ENCODE data around the gene MICAL2.

The MICAL2 gene

GRCh38 chr11:12077535-12078280, 32.7 kb upstream of the MICAL2 start:
- DNase-seq (ENCODE audit: low spot score): no peak

DNA sequence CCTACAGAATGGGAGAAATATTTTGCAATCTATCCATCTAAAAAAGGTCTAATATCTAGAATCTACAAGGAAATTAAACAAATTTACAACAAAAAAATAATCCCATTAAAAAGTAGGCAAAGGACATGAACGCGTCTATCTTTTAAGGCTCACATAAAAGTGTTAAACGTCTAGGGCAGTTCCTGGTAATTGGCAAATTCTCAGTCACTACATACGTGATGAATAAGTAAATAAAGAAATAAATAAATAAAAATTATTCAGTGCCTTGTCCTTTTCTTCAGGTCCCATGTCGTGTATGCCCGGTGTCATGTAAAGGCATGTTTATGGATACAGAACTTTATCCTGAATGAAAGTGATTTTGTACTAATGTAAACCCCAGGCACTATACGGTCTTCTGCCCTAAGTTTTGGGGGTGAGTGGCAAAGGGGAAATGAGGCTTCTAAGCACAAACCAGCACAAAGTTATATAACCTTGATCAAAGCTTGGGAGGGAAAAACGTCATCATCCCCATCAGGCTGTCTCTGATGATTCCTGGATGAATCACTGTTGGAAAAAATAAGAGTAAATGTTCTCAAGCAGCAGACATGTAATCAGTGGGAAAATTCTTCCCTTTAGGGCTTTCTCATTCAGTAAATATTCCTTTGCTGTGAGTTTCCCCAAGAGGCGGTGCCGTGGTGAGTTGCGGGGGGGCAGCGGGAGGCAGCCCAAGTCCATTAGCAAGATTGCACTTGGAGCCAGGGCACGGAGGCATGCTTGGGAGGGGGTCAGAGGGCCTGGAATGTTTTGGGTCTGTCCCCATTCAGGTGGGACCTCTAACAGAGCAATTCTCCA, 30.4 kb upstream of the MICAL2 start:
- DNase-seq (ENCODE audit: low spot score): peak; percentile 70

- no peak for DNase-seq (ENCODE audit: low spot score)
These were observed 27.0 kb upstream of the MICAL2 start for GRCh38 chr11:12083380-12083779.

DNA sequence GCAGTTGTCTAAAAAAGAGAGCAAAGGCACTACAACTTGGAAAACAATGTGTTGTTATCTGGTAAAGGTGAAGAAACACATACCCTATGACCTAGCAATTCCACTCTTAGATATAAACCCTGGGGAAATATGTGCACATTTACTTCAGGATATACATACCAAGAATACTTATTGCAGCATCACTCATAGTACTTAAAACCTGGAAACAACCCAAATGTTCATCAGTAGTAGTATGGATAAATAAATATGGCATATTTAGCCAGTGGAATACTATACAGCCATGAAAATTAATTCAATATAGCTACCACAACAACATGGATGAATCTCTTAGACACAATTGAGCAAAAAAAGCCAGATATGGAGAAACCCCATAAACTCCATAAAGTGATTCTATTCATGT, 26.1 kb upstream of the MICAL2 start:
- no peak for DNase-seq (ENCODE audit: low spot score)

- no peak for DNase-seq (ENCODE audit: low spot score)
These were observed 24.8 kb upstream of the MICAL2 start for GRCh38 chr11:12085371-12086251.

DNA sequence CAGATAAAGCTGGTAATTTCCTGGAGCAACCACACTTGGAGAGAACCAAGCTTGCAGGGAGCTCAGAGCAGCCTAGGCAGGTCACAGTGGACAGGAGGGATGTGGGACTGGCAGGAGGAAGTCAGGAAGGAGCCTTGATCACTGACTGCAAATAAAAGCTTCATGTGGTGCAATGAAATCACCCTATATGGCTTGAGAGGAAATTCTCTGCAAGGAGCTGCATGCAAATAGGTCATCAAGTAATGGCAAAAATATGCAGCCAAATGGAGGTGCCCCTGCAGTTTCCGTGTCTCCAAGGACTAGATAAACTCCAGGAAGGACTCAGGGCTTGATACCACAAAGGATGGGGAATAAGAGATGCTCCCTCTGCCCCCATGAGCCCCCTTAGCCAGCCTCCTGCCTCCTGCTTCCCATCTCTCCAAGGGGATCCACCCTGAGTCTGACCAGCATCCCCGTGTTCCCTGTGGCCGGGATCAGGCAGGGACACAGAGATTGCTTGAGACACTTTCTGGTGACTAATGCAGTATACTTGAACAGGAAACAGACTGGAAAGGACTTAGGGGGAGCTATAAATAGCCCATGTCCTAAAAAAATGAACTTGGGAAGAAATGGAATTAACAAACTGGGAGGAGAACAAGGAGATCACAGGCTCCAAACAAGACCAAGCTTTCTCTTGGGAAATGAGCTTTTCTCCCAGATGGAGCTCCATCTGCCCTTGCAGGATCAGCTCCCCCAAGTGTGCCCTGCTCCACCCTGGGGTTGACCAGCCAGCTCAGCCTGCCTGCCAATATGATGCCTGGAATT, 23.9 kb upstream of the MICAL2 start:
- DNase-seq (ENCODE audit: low spot score): peak; percentile 67

DNA sequence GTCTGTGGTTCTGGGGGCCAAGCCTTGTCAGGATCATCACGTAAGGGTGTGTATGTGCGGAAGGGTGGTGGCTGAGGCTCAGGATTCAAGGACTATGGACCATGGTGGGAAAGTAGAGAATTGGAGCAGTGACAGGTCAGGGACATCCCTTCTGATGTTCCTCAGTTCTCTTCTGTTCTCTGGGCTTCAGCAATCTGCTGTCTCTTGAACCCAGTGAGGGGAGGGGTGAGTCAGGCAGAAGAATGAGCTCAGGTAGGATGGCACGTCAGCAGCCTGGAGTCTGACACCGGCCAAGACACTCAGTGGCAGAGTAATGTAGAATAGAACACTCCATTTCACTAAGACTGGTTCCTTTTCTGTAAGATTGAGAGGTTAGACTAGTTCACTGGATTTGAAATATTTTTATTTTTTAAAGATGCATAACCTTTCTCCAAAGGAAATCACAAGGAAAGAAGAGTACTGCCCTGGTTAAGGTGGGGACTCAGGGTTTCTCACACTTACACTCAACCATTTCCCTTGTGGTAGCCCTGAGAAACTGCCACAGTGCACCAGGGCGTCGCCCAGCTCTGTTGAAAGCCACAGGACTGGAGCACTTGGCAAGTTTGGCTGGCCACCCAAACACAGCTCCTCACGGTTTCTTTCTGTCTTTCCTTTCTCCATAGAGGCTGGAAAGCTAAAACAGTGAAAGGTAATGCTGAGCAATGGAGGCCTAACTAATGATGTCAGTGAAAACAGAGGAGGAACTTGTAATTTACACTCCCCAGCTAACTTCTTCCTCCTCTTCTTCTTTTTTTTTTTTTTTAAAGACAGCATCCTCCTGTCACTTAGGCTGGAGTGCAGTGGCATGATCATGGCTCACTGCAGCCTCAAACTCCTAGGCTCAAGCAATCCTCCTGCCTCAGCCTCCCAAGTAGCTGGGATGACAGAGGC, 23.1 kb upstream of the MICAL2 start:
- DNase-seq (ENCODE audit: low spot score): no peak

DNA sequence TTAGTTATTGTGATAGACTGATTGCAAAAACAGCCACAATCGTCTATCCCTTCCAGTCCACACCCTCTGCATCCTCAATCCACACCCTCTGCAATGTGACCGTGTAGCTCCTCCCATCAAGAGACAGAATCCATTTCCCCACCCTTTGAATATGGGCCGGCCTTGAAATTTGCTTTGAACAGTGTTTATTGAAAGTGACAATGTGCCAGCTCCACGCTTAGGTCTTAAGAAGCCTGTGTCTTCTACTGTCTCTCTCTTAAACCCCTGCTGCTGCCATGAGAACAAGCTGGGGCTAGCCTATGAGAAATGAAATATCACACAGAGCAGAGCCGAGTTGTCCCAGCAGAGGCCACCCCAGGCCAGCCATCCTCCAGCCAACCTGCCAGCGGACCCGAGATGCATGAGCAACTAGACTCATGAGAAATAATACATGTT, 22.3 kb upstream of the MICAL2 start:
- DNase-seq (ENCODE audit: low spot score): no peak

- no peak for DNase-seq (ENCODE audit: low spot score)
These were observed 21.9 kb upstream of the MICAL2 start for GRCh38 chr11:12088531-12088930.

DNA sequence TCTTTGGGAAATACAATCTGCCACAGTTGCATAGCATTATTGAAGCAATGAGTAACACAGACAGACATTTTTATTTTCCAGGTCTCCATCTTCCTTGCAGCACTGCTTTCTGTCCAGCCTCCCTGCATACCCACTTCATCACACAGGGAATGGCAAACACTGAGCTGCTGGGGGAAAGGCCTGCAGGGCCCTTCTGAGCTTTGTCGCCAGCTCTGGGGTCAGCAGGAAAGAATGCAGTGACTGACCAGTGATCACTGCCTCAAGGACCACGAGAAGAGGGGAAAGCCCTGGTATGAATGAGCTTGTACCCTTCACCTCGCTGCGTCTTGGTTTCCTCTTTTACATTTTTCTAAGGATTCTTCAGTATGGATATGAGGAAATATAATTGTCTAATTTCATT, 21.3 kb upstream of the MICAL2 start:
- DNase-seq (ENCODE audit: low spot score): no peak

- no peak for DNase-seq (ENCODE audit: low spot score)
These were observed 20.9 kb upstream of the MICAL2 start for GRCh38 chr11:12089473-12089872.

- no peak for DNase-seq (ENCODE audit: low spot score)
These were observed 20.3 kb upstream of the MICAL2 start for GRCh38 chr11:12090061-12090591.

DNA sequence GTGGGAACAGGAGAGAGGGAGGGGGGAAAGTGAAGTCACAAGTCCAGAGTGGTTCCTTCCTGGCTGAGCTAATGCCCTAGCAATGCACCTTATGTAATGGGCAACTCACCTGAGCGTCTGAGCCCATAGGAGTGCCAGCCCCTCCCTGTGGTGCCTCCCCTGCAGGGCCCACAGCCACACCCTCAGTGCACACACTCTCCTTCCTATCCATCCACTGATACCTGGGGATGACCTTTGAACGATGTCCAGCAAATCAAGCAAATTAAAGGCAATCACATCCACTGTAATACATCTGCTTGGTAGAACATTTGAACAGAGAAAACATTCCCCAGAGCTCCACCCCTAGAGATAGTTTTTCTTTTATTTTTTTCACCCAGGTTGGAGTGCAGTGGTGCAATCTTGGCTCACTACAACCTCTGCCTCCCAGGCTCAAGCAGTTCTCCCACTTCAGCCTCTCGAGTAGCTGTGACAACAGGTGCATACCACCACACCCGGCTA, 19.6 kb upstream of the MICAL2 start:
- DNase-seq (ENCODE audit: low spot score): no peak

DNA sequence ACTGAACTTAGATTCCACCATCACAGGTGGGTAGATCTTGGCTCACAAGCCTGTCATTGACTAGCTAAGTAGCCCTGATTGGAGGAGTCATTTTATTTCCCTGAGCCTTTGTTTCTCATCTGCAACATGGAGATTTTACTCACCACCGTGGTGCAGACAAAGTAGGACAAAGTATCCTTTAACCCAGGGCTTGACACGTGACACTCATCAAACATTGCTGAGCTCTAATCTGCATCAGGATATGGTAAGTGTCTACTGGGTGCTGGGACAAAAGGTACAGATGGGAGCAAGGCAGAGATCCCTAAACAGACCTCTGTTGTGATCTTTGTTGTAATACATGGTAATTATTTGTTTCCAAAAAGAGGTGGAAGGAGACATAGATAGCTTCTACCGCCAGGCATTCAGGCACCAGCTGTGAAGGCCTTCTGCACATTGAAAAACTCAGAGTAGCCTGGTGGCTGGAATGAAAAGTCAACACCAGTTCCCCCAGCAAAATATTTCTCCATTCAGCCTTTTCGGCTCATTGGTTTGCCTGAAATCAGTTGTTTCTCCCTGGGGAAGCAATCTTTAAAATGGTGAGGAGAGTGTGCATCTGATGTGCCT, 18.3 kb upstream of the MICAL2 start:
- no peak for DNase-seq (ENCODE audit: low spot score)

- DNase-seq (ENCODE audit: low spot score): no peak
These were observed 17.7 kb upstream of the MICAL2 start for GRCh38 chr11:12092714-12093113.

- DNase-seq (ENCODE audit: low spot score): no peak
These were observed 15.3 kb upstream of the MICAL2 start for GRCh38 chr11:12094872-12095800.

DNA sequence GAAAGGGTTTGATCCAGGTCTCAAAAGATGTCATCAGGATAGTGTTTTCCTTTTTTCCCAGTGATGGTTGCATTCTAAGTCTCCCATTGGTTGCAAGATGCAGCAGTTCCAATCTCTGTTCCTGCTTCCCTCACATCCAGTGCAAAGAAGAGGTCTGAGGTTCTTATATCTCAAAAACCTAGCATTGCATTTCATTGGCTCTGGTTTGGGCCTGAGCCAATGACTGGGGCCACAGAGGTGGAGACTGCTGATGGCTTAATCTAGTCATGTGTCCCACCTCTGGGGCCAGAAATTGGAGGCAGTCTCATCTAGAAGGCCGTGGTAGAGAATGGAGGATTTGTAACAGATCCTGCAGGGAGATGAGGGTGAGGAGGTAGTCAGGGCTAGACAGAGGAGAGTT, 13.2 kb upstream of the MICAL2 start:
- DNase-seq (ENCODE audit: low spot score): no peak

- no peak for DNase-seq (ENCODE audit: low spot score)
These were observed 11.8 kb upstream of the MICAL2 start for GRCh38 chr11:12098601-12099000.

All from AG08396 (cell line).